KMS-11 (cell line): ENCODE results near the gene TBXAS1.
"Not testable (repeated sequence)": the region's sequence is repeated elsewhere in the genome, so short reads cannot be mapped to it uniquely, and the experiment has no call there.

Experiments
- H2AFZ ChIP-seq: fragments of 200-600 bp; sonication (generic); 2 replicates; pipeline ENCODE4 v1.6.1; 2016; ENCODE audit warnings: antibody characterized with exemption, mixed run types, low read depth
- H3K27ac ChIP-seq: fragments of 200-600 bp; sonication (generic); 2 replicates; pipeline ENCODE4 v1.6.1; 2016; ENCODE audit warnings: mild to moderate bottlenecking, mixed run types
- H3K27me3 ChIP-seq: fragments of 200-600 bp; sonication (generic); 2 replicates; pipeline ENCODE4 v1.6.1; 2017; ENCODE audit warnings: mild to moderate bottlenecking, low read depth, mixed run types, moderate library complexity; ENCODE audit not compliant: insufficient read depth
- H3K36me3 ChIP-seq: fragments of 200-600 bp; sonication (generic); 2 replicates; pipeline ENCODE4 v1.6.1; 2017; ENCODE audit warnings: mild to moderate bottlenecking, mixed run types; ENCODE audit not compliant: insufficient read depth
- H3K4me1 ChIP-seq: fragments of 200-600 bp; sonication (generic); 2 replicates; pipeline ENCODE4 v1.6.1; 2016; ENCODE audit warnings: mild to moderate bottlenecking, low read depth, mixed run types; ENCODE audit not compliant: poor library complexity, severe bottlenecking
- H3K4me2 ChIP-seq: fragments of 200-600 bp; sonication (generic); 2 replicates; pipeline ENCODE4 v1.7.0; 2016; ENCODE audit warnings: mild to moderate bottlenecking, mixed run types
- H3K4me3 ChIP-seq: fragments of 200-600 bp; sonication (generic); IDR thresholded peaks from 2 replicates; pipeline ENCODE4 v1.6.1; 2017; ENCODE audit warnings: low read depth, low read length, mixed read lengths; ENCODE audit not compliant: insufficient read depth
- H3K79me2 ChIP-seq: fragments of 200-600 bp; sonication (generic); 2 replicates; pipeline ENCODE4 v1.6.1; 2016; ENCODE audit warnings: low read depth, mixed run types; ENCODE audit not compliant: insufficient read depth
- H3K9ac ChIP-seq: fragments of 200-600 bp; sonication (generic); 2 replicates; pipeline ENCODE4 v1.6.1; 2016; ENCODE audit warnings: mild to moderate bottlenecking, mixed run types
- H4K20me1 ChIP-seq: fragments of 200-600 bp; sonication (generic); 2 replicates; pipeline ENCODE4 v1.6.1; 2016; ENCODE audit warnings: mild to moderate bottlenecking, mixed run types; ENCODE audit not compliant: insufficient read depth
- TF ChIP-seq, protein P1 (sequence below): fragments of 200-600 bp; sonication (generic); conservative IDR thresholded peaks from 2 replicates; pipeline ENCODE4 v1.6.1; 2017; ENCODE audit warnings: low read depth, mild to moderate bottlenecking, antibody characterized with exemption, low read length, moderate library complexity, mixed read lengths

TBXAS1 gene

DNA sequence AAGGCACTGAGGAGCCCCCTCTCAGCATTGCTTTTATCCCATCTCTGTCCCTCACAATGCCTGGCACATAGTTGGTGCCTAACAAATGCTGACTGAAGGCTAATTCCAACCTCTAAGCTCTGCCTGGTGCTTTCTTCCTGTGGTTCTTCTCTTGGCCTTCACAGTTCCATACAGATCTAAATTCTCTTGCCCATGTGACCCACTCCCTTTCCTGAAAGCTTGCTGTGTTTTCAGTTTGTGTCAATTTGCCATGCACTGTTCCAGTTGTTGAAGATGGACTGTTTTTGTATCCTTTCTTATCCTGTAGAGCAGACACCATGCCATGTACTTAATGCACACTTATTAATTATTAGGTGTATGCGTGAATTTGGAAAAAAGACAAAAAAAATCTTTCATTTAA lies 9.2 kb downstream of the TBXAS1 start:
- H4K20me1 ChIP-seq: no peaks in the 10 kb centered on the region
- H3K36me3 ChIP-seq: no peaks in the 10 kb centered on the region
- H3K79me2 ChIP-seq: no peaks in the 10 kb centered on the region
- TF ChIP-seq, protein P1, sequence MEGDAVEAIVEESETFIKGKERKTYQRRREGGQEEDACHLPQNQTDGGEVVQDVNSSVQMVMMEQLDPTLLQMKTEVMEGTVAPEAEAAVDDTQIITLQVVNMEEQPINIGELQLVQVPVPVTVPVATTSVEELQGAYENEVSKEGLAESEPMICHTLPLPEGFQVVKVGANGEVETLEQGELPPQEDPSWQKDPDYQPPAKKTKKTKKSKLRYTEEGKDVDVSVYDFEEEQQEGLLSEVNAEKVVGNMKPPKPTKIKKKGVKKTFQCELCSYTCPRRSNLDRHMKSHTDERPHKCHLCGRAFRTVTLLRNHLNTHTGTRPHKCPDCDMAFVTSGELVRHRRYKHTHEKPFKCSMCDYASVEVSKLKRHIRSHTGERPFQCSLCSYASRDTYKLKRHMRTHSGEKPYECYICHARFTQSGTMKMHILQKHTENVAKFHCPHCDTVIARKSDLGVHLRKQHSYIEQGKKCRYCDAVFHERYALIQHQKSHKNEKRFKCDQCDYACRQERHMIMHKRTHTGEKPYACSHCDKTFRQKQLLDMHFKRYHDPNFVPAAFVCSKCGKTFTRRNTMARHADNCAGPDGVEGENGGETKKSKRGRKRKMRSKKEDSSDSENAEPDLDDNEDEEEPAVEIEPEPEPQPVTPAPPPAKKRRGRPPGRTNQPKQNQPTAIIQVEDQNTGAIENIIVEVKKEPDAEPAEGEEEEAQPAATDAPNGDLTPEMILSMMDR: no peak
- no peak overlapping the region for H2AFZ ChIP-seq
- H3K4me3 ChIP-seq: no peak overlapping the region
- H3K27ac ChIP-seq: no peak overlapping the region
- no peak overlapping the region for H3K9ac ChIP-seq
- H3K27me3 ChIP-seq: no peaks in the 10 kb centered on the region
- no peaks in the 10 kb centered on the region for H3K4me1 ChIP-seq
- no peak overlapping the region for H3K4me2 ChIP-seq

DNA sequence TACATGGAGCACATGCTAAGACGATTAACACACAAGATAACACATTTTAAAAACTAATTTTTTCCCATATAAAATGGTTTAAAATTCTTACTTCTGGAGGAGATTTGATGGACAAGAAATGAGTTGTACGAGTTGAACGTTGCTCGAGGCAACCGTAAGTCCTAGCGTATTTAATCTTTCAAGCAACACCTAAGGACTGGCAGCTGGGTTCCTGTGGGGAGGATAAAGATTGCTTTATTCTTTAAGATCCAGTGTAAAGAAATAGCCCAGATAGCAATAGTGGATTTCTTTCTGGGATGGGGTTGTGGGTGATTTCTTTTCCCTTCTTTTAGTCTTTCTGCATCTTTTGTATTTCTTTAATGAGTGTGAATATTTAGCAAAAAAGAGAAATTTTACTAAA lies 9.8 kb downstream of the TBXAS1 start:
- Histone ChIP-seq H3K36me3 (no peaks in the 10 kb centered on the region), H3K9ac (no peak overlapping the region), H3K4me1 (no peaks in the 10 kb centered on the region), H4K20me1 (no peaks in the 10 kb centered on the region), H2AFZ (no peak overlapping the region), H3K4me3 (no peak overlapping the region), H3K27ac (no peak overlapping the region), H3K4me2 (no peak overlapping the region), H3K27me3 (no peaks in the 10 kb centered on the region), H3K79me2 (no peaks in the 10 kb centered on the region)
- TF ChIP-seq, protein P1: no peak

DNA sequence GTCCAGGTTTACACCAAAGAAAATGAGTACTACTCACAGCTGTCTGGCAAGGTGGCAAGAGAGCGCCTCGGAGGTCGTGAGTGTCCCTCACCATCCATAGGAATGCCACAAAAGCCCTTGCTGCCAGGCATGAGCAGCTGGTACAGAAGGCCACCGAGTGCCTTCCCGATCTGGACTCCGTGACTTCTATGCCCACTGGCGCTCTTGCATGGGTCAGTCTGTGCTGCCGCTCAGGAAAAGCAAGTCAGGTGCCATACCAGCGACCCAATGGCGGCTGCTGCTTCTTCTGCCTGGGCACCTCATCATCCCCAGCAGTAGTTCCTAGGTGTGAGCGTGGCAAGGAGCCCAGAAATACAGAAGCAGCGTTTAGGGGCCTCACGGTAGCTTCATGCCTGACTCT lies 11.7 kb downstream of the TBXAS1 start:
- H3K4me3 ChIP-seq: no peak overlapping the region
- no peak overlapping the region for H2AFZ ChIP-seq
- no peak overlapping the region for H3K4me2 ChIP-seq
- no peaks in the 10 kb centered on the region for H3K4me1 ChIP-seq
- no peak overlapping the region for H3K9ac ChIP-seq
- TF ChIP-seq, protein P1: no peak
- H3K36me3 ChIP-seq: no peaks in the 10 kb centered on the region
- no peaks in the 10 kb centered on the region for H3K79me2 ChIP-seq
- H3K27ac ChIP-seq: no peak overlapping the region
- no peaks in the 10 kb centered on the region for H3K27me3 ChIP-seq
- H4K20me1 ChIP-seq: no peaks in the 10 kb centered on the region

DNA sequence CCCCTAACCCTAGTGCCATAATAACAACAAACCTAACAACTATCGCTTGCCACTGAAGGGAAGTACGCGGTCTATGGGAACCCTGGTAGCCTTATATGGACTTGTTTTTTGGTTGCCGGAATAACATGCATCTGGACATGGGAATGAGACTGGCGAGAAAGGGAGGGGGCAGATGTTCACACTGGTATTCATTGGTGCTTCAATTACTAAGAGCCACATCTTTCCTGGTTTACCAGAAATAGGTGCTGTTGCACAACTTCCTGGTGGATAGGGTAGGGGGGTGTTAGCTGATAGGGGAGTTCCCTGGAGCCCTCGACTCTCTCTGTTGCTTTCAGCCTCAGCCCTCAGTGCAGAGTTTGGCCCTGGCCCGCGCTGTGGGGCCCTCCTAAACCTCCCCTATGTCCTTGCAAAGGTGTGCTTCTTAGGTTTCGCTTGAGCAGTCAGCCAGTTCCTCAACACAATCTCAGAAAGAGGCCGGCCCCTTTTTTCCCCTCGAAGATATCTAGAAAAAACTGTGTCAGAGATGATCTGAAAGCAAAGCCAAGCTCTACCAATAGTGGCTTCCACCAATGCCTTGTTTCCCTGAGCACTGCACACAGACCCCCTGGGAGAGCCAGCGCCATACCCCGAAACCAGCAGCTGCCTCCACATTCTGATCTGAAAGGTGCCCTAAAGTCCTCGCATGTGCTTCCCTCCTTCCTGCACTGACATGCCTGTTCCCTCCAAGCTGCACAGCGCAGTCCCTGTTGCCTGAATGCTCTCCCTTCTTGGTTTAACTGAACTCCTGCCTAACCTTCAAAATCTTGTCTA lies 13.5 kb downstream of the TBXAS1 start:
- no peak overlapping the region for H3K9ac ChIP-seq
- H4K20me1 ChIP-seq: no peaks in the 10 kb centered on the region
- no peak overlapping the region for H3K4me2 ChIP-seq
- H3K4me3 ChIP-seq: no peak overlapping the region
- H3K79me2 ChIP-seq: no peaks in the 10 kb centered on the region
- H2AFZ ChIP-seq: no peak overlapping the region
- TF ChIP-seq, protein P1: no peak
- no peaks in the 10 kb centered on the region for H3K27me3 ChIP-seq
- no peak overlapping the region for H3K27ac ChIP-seq
- H3K4me1 ChIP-seq: no peaks in the 10 kb centered on the region
- H3K36me3 ChIP-seq: no peaks in the 10 kb centered on the region

DNA sequence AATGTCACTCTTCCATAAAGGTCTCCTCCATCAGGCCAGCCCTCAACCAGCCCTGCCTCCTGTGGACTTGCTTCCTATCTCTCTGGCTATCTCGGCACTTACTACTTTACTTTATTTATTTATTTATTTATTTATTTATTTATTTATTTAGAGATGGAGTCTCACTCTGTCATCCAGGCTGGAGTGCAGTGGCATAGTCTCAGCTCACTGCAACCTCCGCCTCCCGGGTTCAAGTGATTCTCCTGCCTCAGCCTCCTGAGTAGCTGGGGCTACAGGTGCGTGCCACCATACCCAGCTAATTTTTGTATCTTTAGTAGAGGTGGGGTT lies 14.1 kb downstream of the TBXAS1 start:
- not testable (repeated sequence) for H3K27ac ChIP-seq, H3K9ac ChIP-seq, H3K36me3 ChIP-seq, H3K4me2 ChIP-seq, H3K27me3 ChIP-seq, H3K4me3 ChIP-seq, H3K79me2 ChIP-seq, H3K4me1 ChIP-seq, H4K20me1 ChIP-seq, H2AFZ ChIP-seq
